HepG2 (cell line): ENCODE results near the gene THRA. TPM values are rescaled to one million over a fixed set of nuclear protein-coding genes. Genes with fewer than 3 reads are reported as not detected.
A peak's percentile ranks its signal among the peaks of the same experiment; 100 is the strongest.

ENCODE experiments used
- GPN1 ChIP-seq: sonication (generic); formaldehyde crosslinking; IDR thresholded peaks from 2 replicates; pipeline ENCODE4 v1.5.1; 2020; ENCODE audit warnings: missing genetic modification reagents, borderline replicate concordance
- KAT2B ChIP-seq: fragments of 150-350 bp; IDR thresholded peaks from 2 replicates; pipeline ENCODE4 v1.6.1; 2014; ENCODE audit warnings: low read depth, low read length, borderline replicate concordance
- MAX ChIP-seq: IDR thresholded peaks from 2 replicates; pipeline ENCODE4 v1.6.1; 2012; ENCODE audit warnings: inconsistent platforms
- NFIC ChIP-seq: IDR thresholded peaks from 2 replicates; pipeline ENCODE4 v1.6.1; 2012; ENCODE audit warnings: mild to moderate bottlenecking, low read length, inconsistent platforms
- RFX3 ChIP-seq: IDR thresholded peaks from 2 replicates; pipeline ENCODE4 v1.6.1; 2016; ENCODE audit warnings: missing biosample characterization, missing genetic modification reagents
- SNAPC4 ChIP-seq: sonication (generic); formaldehyde crosslinking; IDR thresholded peaks from 2 replicates; pipeline ENCODE4 v1.4.0; 2020; ENCODE audit warnings: mild to moderate bottlenecking, missing genetic modification reagents
- SNAPC5 ChIP-seq: sonication (generic); formaldehyde crosslinking; IDR thresholded peaks from 2 replicates; pipeline ENCODE4 v1.8.1; 2023; ENCODE audit warnings: mild to moderate bottlenecking, missing genetic modification reagents, borderline replicate concordance
- STAT6 ChIP-seq: sonication (generic); formaldehyde crosslinking; IDR thresholded peaks from 2 replicates; pipeline ENCODE4 v1.4.0; 2020; ENCODE audit warnings: missing genetic modification reagents, mild to moderate bottlenecking, borderline replicate concordance
- ZBTB42 ChIP-seq: sonication (generic); formaldehyde crosslinking; IDR thresholded peaks from 2 replicates; pipeline ENCODE4 v1.5.0; 2020; ENCODE audit warnings: mild to moderate bottlenecking, missing genetic modification reagents
- ZNF225 ChIP-seq: sonication (generic); formaldehyde crosslinking; IDR thresholded peaks from 2 replicates; pipeline ENCODE4 v1.4.0; 2020; ENCODE audit warnings: mild to moderate bottlenecking, missing genetic modification reagents
- ZNF275 ChIP-seq: sonication (generic); formaldehyde crosslinking; IDR thresholded peaks from 2 replicates; pipeline ENCODE4 v1.8.0; 2022; ENCODE audit warnings: missing genetic modification reagents, mild to moderate bottlenecking, inconsistent platforms, borderline replicate concordance
- ZNF280B ChIP-seq: sonication (generic); formaldehyde crosslinking; IDR thresholded peaks from 2 replicates; pipeline ENCODE4 v1.5.0; 2020; ENCODE audit warnings: missing genetic modification reagents, mild to moderate bottlenecking, borderline replicate concordance
- ZNF484 ChIP-seq: sonication (generic); formaldehyde crosslinking; IDR thresholded peaks from 2 replicates; pipeline ENCODE4 v1.5.1; 2020; ENCODE audit warnings: mild to moderate bottlenecking, low read depth, missing genetic modification reagents, borderline replicate concordance
- ZNF790 ChIP-seq: sonication (generic); formaldehyde crosslinking; IDR thresholded peaks from 2 replicates; pipeline ENCODE4 v1.8.0; 2022; ENCODE audit warnings: missing genetic modification reagents, mild to moderate bottlenecking, borderline replicate concordance
- polyA plus RNA-seq, 8 experiments: library from polyadenylated mRNA; depleted of rRNA in 3 of 8; stranded (reverse) in 7 of 8; unstranded in 1 of 8; fragments of >200 nt; fragmentation: Illumina TruSeq in 4 of 8; extraction: Trizol in 4 of 8; gene quantifications; 2 replicates each; pipeline versions ENCODE4 v1.2.1 to v1.2.3, GENCODE V29; 2011 to 2016; ENCODE audit warnings: low read depth in 4 of 8, missing spikeins in 1 of 8, mixed read lengths in 1 of 8; ENCODE audit not compliant: insufficient read depth in 1 of 8
- total RNA-seq, 5 experiments: library from RNA; depleted of rRNA; stranded (reverse); fragments of >200 nt; fragmentation: Illumina TruSeq; extraction: Trizol; gene quantifications; 2 replicates each; pipeline ENCODE4 v1.2.3, GENCODE V29; 2016; ENCODE audit warnings: low read depth in 1 of 5

The THRA gene
- total and polyA plus RNA-seq, 2 of the 13 experiments (the other 11 are each of a cell fraction or from before 2014, with no cell fraction given): 8.0 to 9.9 TPM

- TF ChIP-seq GPN1: no peak
- TF ChIP-seq SNAPC5 (CRISPR knock-in tag): no peak
- TF ChIP-seq ZBTB42 (CRISPR knock-in tag): no peak; the same call in 1 of the 2 replicates
- peak; percentile 92 for TF ChIP-seq SNAPC4 (CRISPR knock-in tag)
- peak; percentile 82; the same call in 1 of the 2 replicates for TF ChIP-seq ZNF225 (CRISPR knock-in tag)
- TF ChIP-seq NFIC: no peak
- TF ChIP-seq STAT6 (CRISPR knock-in tag): 0 out of 2 replicates have a peak, but pooled peaks have one; percentile 23
- TF ChIP-seq ZNF280B (CRISPR knock-in tag): peak; percentile 90
- no peak for TF ChIP-seq ZNF484 (CRISPR knock-in tag)
- TF ChIP-seq RFX3 (CRISPR knock-in tag): peak; percentile 41
- TF ChIP-seq MAX: peak; percentile 98
- no peak for TF ChIP-seq KAT2B
- peak; percentile 91 for TF ChIP-seq ZNF275
- TF ChIP-seq ZNF790 (CRISPR knock-in tag): no peak; the same call in 1 of the 2 replicates
Measured at GRCh38 chr17:40097931-40098845, 35.4 kb downstream of the THRA start (continued).
